ENCODE measurements around the gene GAB3.

The GAB3 gene

DNA sequence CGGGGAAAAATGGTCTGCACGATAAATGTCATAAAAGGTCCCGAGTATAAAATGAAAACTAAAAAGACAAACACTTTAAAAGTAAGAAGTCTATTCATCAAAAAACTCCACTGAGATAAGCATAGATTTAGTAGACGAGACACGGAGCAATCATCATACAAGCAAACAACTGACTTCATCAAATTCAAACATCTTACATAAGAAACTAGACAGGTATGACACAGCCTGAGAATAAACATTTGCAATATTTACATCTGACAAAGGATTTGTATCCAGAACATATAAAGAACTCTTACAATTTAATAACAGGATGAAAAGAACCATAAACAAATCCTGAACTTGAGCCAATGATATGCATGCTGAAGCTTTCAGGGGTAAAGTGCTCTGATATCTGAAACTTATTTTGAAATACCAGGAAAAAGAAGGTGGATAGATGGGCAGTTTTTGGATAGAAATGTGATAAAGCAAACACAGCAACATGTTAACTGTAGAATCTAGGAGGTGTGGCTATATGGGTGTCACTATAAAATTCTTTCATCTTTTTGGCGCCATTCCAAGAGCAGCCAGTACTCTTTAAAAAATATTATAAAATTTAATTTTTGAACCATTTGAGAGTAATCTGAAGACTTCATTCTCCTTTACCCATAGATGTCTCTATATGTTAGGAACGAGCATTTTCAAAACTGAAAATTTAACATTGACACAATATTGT is 42.4 kb upstream of the GAB3 start:
- ATAC-seq: no peak
- TF ChIP-seq PPARA (CRISPR knock-in tag; IDR thresholded peaks at IDR 0.05; ENCODE audit: borderline replicate concordance): no peak
- TF ChIP-seq BACH2 (CRISPR knock-in tag; IDR thresholded peaks at IDR 0.05; ENCODE audit: borderline replicate concordance): no peak
- no peak for TF ChIP-seq TCF4 (CRISPR knock-in tag; IDR thresholded peaks at IDR 0.05; ENCODE audit: borderline replicate concordance)
- TF ChIP-seq, protein P1, sequence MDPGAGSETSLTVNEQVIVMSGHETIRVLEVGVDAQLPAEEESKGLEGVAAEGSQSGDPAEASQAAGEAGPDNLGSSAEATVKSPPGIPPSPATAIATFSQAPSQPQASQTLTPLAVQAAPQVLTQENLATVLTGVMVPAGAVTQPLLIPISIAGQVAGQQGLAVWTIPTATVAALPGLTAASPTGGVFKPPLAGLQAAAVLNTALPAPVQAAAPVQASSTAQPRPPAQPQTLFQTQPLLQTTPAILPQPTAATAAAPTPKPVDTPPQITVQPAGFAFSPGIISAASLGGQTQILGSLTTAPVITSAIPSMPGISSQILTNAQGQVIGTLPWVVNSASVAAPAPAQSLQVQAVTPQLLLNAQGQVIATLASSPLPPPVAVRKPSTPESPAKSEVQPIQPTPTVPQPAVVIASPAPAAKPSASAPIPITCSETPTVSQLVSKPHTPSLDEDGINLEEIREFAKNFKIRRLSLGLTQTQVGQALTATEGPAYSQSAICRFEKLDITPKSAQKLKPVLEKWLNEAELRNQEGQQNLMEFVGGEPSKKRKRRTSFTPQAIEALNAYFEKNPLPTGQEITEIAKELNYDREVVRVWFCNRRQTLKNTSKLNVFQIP (CRISPR knock-in tag; IDR thresholded peaks at IDR 0.05; ENCODE audit: borderline replicate concordance, low read depth): no peak
- TF ChIP-seq GLIS3 (CRISPR knock-in tag; IDR thresholded peaks at IDR 0.05): no peak
- TF ChIP-seq ISL1 (CRISPR knock-in tag; IDR thresholded peaks at IDR 0.05): no peak

DNA sequence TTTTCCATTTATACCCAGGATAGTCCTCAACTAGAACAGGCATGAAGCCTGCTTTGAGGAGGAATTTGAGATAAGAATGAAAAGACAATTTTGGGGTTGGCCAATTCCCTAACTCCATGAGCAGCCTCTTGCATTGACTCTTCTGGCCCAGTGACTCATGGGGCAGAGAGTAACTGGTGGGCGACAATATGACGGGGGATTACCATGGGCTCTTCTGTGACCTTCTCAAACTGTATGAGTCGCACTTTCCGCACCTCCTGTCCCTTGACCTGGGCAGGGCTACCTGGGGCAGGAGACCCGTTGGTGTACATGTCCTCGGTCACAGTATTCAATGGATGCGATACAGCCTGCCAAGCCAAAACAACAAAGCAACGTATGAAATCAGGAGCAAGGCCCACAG is 41.1 kb upstream of the GAB3 start:
- ATAC-seq: no peak
- no peak for TF ChIP-seq CSDC2 (CRISPR knock-in tag; IDR thresholded peaks at IDR 0.05)

DNA sequence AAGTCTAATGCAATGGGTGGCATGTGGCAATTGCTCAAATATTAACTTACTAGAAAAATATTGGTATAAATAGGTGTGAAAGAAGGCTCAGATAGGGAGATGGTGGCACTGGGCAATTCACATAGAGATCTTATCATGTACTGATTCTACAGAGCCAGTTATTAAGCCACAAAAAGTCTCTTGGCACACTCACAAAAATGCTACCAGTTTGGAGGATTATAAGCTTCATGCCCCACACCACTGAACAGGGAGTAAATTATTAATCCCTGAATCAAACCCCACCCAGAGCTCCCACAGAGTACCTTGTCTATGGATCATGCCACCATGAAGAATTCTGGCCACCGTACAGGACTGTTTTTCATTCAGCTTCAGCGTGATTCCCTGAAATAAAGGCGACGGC is 40.6 kb upstream of the GAB3 start:
- no peak for ATAC-seq
- TF ChIP-seq ZNF8 (CRISPR knock-in tag; IDR thresholded peaks at IDR 0.05) (no peak), ZFP30 (CRISPR knock-in tag; IDR thresholded peaks at IDR 0.05) (no peak), ISL1 (CRISPR knock-in tag; IDR thresholded peaks at IDR 0.05) (no peak), GLIS3 (CRISPR knock-in tag; IDR thresholded peaks at IDR 0.05) (no peak), RARB (CRISPR knock-in tag; IDR thresholded peaks at IDR 0.05) (no peak), ZNF565 (CRISPR knock-in tag; conservative IDR thresholded peaks at IDR 0.05; ENCODE audit: low read depth) (no peak)
- TF ChIP-seq, protein P2, sequence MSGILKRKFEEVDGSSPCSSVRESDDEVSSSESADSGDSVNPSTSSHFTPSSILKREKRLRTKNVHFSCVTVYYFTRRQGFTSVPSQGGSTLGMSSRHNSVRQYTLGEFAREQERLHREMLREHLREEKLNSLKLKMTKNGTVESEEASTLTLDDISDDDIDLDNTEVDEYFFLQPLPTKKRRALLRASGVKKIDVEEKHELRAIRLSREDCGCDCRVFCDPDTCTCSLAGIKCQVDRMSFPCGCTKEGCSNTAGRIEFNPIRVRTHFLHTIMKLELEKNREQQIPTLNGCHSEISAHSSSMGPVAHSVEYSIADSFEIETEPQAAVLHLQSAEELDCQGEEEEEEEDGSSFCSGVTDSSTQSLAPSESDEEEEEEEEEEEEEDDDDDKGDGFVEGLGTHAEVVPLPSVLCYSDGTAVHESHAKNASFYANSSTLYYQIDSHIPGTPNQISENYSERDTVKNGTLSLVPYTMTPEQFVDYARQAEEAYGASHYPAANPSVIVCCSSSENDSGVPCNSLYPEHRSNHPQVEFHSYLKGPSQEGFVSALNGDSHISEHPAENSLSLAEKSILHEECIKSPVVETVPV (CRISPR knock-in tag; IDR thresholded peaks at IDR 0.05): no peak
- TF ChIP-seq, protein P3, sequence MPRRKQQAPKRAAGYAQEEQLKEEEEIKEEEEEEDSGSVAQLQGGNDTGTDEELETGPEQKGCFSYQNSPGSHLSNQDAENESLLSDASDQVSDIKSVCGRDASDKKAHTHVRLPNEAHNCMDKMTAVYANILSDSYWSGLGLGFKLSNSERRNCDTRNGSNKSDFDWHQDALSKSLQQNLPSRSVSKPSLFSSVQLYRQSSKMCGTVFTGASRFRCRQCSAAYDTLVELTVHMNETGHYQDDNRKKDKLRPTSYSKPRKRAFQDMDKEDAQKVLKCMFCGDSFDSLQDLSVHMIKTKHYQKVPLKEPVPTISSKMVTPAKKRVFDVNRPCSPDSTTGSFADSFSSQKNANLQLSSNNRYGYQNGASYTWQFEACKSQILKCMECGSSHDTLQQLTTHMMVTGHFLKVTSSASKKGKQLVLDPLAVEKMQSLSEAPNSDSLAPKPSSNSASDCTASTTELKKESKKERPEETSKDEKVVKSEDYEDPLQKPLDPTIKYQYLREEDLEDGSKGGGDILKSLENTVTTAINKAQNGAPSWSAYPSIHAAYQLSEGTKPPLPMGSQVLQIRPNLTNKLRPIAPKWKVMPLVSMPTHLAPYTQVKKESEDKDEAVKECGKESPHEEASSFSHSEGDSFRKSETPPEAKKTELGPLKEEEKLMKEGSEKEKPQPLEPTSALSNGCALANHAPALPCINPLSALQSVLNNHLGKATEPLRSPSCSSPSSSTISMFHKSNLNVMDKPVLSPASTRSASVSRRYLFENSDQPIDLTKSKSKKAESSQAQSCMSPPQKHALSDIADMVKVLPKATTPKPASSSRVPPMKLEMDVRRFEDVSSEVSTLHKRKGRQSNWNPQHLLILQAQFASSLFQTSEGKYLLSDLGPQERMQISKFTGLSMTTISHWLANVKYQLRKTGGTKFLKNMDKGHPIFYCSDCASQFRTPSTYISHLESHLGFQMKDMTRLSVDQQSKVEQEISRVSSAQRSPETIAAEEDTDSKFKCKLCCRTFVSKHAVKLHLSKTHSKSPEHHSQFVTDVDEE (CRISPR knock-in tag; IDR thresholded peaks at IDR 0.05): no peak
- TF ChIP-seq, protein P4, sequence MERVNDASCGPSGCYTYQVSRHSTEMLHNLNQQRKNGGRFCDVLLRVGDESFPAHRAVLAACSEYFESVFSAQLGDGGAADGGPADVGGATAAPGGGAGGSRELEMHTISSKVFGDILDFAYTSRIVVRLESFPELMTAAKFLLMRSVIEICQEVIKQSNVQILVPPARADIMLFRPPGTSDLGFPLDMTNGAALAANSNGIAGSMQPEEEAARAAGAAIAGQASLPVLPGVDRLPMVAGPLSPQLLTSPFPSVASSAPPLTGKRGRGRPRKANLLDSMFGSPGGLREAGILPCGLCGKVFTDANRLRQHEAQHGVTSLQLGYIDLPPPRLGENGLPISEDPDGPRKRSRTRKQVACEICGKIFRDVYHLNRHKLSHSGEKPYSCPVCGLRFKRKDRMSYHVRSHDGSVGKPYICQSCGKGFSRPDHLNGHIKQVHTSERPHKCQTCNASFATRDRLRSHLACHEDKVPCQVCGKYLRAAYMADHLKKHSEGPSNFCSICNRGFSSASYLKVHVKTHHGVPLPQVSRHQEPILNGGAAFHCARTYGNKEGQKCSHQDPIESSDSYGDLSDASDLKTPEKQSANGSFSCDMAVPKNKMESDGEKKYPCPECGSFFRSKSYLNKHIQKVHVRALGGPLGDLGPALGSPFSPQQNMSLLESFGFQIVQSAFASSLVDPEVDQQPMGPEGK (CRISPR knock-in tag; IDR thresholded peaks at IDR 0.05; ENCODE audit: borderline replicate concordance): no peak
- TF ChIP-seq, protein P1 (CRISPR knock-in tag; IDR thresholded peaks at IDR 0.05; ENCODE audit: borderline replicate concordance, low read depth): no peak

DNA sequence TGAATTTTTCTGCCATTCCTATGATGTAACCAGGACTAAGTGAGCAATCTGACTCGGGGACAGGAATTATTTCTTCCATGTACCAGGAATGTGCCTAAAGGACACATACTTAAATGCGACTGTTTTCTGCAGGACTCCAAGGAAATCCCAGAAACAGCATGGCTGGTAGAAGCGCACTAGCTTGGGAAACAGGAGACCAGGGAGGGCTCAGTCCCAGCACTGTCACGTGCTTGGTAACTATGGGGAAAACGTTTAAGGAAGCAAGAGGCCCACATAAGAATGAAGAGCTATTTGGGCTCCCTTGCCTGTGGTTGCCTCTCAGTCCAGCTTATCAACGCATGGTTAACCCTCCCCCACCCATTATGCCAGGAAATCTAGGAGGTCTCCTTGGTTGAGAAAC is 34.8 kb upstream of the GAB3 start:
- no peak for TF ChIP-seq ARNTL (CRISPR knock-in tag; IDR thresholded peaks at IDR 0.05; ENCODE audit: borderline replicate concordance, low read depth)
- no peak for TF ChIP-seq GLIS3 (CRISPR knock-in tag; IDR thresholded peaks at IDR 0.05)
- TF ChIP-seq CSDC2 (CRISPR knock-in tag; IDR thresholded peaks at IDR 0.05): no peak
- TF ChIP-seq RARB (CRISPR knock-in tag; IDR thresholded peaks at IDR 0.05): no peak
- TF ChIP-seq SNAI2 (CRISPR knock-in tag; IDR thresholded peaks at IDR 0.05): no peak
- TF ChIP-seq, protein P3 (CRISPR knock-in tag; IDR thresholded peaks at IDR 0.05): no peak
- no peak for ATAC-seq
